Measurements from ENCODE around the gene AHCYL2.
"Not testable (repeated sequence)": the region's sequence is repeated elsewhere in the genome, so short reads cannot be mapped to it uniquely, and the experiment has no call there.

AHCYL2 gene

GRCh38 chr7:129456421-129456820 is 231.6 kb downstream of the AHCYL2 start:
- no peak for DNase-seq (ENCODE audit: low spot score)

GRCh38 chr7:129457101-129457500 is 232.3 kb downstream of the AHCYL2 start:
- DNase-seq (ENCODE audit: low spot score): no peak

GRCh38 chr7:129458171-129458570 is 233.3 kb downstream of the AHCYL2 start:
- no peak for DNase-seq (ENCODE audit: low spot score)

GRCh38 chr7:129461809-129462208 is 237.0 kb downstream of the AHCYL2 start:
- DNase-seq (ENCODE audit: low spot score): no peak

- DNase-seq (ENCODE audit: low spot score): no peak
These were observed 237.6 kb downstream of the AHCYL2 start for GRCh38 chr7:129462420-129462819.

GRCh38 chr7:129464194-129464593 is 239.4 kb downstream of the AHCYL2 start:
- DNase-seq (ENCODE audit: low spot score): no peak

- DNase-seq (ENCODE audit: low spot score): no peak
These were observed 240.2 kb downstream of the AHCYL2 start for GRCh38 chr7:129465080-129465479.

- DNase-seq (ENCODE audit: low spot score): no peak
These were observed 242.0 kb downstream of the AHCYL2 start for GRCh38 chr7:129466796-129467195.

GRCh38 chr7:129468087-129468486 is 243.3 kb downstream of the AHCYL2 start:
- DNase-seq (ENCODE audit: low spot score): no peak

- no peak for DNase-seq (ENCODE audit: low spot score)
These were observed 243.7 kb downstream of the AHCYL2 start for GRCh38 chr7:129468547-129468946.

- no peak for DNase-seq (ENCODE audit: low spot score)
These were observed 245.1 kb downstream of the AHCYL2 start for GRCh38 chr7:129469930-129470329.

- DNase-seq (ENCODE audit: low spot score): no peak
These were observed 245.6 kb downstream of the AHCYL2 start for GRCh38 chr7:129470411-129470810.

- no peak for DNase-seq (ENCODE audit: low spot score)
These were observed 246.6 kb downstream of the AHCYL2 start for GRCh38 chr7:129471402-129471827.

GRCh38 chr7:129475931-129476330 is 251.1 kb downstream of the AHCYL2 start:
- not testable (repeated sequence) for DNase-seq (ENCODE audit: low spot score)

- not testable (repeated sequence) for DNase-seq (ENCODE audit: low spot score)
These were observed 251.6 kb downstream of the AHCYL2 start for GRCh38 chr7:129476398-129476797.

Measured in Ammon's horn (tissue), 1 donor.